HG03103 (cell line): ENCODE data around the gene PLCB3.

ENCODE experiments used
- ATAC-seq: cut with Tn5 transposase; IDR thresholded peaks from one replicate; pipeline ENCODE4 v1.9.1; 2021; ENCODE audit warnings: low read depth; ENCODE audit not compliant: unreplicated experiment

PLCB3 gene

DNA sequence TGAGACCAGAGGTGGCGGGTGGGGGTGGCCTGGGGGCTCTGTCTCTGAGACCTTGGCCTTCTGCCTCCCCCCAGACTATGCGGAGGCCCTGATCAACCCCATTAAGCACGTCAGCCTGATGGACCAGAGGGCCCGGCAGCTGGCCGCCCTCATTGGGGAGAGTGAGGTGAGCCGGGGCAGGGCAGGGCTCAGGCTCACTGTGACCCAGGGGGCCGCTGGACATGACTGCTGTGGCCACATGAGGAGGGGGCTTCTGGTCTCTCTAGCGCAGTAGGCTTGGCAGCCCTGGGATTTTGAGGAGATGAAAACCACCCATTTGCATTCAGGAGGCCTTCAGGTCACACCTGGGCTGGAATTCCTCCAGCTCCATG lies 12.6 kb downstream of the PLCB3 start:
- no peak for ATAC-seq

GRCh38 chr11:64264371-64264852 lies 13.1 kb downstream of the PLCB3 start:
- ATAC-seq, result no peak

DNA sequence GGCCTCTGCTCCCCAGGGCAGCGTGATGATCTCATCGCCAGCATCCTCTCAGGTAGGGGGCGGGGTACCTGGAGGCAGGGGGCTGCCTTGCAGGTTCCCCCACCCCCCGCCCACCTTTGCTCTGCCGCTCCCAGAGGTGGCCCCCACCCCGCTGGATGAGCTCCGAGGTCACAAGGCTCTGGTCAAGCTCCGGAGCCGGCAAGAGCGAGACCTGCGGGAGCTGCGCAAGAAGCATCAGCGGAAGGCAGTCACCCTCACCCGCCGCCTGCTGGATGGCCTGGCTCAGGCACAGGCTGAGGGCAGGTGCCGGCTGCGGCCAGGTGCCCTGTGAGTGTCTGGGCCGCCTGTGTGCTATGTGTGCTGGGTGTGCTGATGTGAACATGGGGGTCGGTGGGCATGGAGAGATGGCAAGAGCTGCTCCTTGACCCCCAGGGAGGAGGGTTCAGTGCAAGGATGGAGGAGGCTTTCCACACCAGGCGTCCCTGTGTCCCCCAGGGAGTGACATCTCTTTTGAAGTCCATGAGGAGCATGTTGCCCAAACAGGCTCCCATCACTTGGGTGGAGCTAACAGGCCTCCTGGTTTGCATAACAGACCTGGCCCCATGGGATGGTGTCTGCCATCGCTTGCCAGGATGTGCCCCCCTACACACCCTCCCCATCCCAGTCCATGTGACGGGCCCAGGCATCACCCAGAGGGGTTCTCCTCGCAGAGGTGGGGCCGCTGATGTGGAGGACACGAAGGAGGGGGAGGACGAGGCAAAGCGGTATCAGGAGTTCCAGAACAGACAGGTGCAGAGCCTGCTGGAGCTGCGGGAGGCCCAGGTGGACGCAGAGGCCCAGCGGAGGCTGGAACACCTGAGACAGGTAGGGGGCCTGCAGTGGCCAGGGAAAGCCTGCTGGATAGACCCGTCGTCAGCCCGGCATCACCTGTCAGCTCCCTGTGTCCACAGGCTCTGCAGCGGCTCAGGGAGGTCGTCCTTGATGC lies 14.1 kb downstream of the PLCB3 start:
- no peak for ATAC-seq

DNA sequence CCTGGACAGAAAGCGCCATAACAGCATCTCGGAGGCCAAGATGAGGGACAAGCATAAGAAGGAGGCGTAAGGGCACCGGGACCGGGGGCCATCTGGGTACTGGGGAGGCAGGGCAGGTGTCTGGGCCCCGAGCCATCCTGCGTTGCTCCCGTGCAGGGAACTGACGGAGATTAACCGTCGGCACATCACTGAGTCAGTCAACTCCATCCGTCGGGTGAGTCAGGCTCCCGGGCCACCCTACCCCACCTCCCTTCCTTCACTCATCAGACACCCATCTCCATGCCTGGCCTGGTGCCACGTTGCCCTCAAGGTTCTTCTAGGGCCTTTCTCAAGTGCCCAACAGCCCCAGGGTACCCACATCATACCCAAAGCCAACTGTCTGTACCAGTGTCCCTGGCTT lies 15.0 kb downstream of the PLCB3 start:
- no peak for ATAC-seq

- ATAC-seq, result no peak
These were observed 16.0 kb downstream of the PLCB3 start for GRCh38 chr11:64267207-64267945.

GRCh38 chr11:64268025-64268892 lies 16.9 kb downstream of the PLCB3 start:
- ATAC-seq, result no peak

- ATAC-seq, result peak; percentile 7
These were observed 17.7 kb downstream of the PLCB3 start for GRCh38 chr11:64268893-64269539.

GRCh38 chr11:64269540-64270220 lies 18.4 kb downstream of the PLCB3 start:
- peak; percentile 58 for ATAC-seq

GRCh38 chr11:64275031-64275800 lies 23.9 kb downstream of the PLCB3 start:
- no peak for ATAC-seq

DNA sequence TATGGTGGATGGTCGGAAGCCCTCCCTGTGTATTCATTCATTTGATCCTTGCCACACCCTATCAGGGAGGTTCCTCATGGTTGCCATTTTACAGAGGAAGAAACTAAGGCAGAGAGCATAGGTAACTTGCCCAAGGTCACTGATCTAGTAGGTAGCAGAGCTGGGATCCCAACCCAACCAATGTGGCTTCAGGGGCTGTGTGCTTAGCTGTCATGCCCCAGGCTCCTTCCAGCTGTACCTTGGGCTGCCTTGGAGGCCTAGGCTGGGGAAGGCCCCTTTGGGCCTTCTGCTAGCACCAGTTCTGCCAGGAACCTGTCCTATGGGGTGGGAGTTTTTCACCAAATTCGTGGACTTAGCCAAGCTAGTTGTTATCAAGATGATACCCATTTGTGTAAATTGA lies 24.5 kb downstream of the PLCB3 start:
- no peak for ATAC-seq

- no peak for ATAC-seq
These were observed 25.5 kb downstream of the PLCB3 start for GRCh38 chr11:64276653-64277431.

DNA sequence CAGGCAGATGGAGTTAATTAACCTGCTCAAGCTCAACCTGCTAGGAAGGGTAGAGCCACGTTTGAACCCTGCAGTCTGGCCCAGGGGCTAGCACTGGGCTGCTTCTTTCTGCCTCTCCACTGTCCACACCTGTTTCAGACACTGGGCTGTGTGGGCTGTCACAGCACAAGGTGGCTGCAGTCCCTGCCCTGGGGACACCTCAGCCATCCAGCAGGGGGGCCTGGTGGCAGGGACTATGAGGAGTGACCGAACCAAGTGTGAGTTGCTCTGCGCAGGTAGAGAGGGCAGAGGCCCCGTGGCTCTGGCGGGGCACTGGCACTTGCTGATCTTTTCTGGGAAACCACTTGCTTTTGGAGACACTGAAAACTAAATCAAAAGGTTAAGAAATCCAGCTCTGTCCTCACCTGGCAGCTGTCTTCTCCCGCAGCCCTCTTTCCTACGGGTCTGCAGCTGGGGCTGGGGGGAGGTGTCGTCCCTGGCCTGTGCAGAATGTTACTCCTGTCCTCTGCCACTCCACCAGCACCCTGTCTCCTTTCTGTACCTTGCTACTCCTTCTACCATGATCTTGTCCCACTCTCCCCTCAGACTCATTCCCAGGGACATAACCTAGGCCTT lies 27.4 kb downstream of the PLCB3 start:
- no peak for ATAC-seq

DNA sequence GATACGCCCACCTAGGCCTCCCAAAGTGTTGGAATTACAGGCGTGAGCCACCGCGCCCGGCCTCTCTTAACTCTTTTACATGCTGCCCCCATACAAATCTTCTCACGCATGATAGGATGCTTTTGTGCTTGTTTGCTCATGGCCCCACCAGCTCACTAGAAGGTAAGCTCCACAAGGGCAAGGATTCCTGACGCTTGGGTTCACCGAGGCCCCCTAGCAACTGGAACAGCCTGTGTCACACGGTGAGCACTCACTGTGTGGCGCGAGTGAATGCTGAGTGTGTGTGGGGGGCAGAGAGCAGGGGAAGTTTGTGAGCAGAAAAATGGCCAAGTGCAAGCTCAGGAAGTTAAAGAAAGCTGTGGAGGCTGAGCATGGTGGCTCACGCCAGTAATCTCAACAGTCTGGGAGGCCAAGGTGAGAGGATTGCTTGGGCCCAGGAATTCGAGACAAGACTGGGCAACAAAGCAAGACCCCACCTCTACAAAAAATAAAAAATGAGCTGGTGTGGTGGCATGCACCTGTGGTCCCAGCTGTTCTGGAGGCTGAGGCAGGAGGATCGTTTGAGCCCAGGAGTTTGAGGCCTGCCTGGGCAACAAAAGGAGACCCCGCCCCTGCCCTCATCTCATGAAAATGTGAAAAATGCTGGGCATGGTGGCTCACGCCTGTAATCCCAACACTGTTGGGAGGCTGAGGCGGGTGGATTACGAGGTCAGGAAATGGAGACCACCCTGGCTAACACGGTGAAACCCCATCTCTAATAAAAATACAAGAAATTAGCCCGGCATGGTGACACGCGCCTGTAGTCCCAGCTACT lies 30.8 kb downstream of the PLCB3 start:
- ATAC-seq, result no peak

DNA sequence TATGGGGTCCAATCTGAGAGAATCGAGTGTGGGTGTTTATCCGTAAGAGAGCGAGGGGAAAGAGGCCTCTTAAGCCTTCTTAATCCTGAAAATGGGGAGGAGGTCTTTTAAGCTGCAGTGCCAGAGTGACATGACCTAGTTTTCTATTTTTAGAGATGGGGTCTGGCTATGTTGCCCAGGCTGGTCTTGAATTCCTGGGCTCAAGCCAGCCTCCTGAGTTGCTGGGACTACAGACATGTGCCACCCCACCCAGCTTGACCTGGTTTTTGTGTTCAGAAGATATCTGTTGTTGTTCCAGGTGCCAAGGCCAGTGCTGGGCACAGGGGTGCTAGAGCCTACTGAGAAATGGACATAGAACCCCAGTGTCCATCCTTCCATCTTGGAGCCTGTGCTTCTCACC lies 31.8 kb downstream of the PLCB3 start:
- no peak for ATAC-seq

GRCh38 chr11:64284048-64284961 lies 33.0 kb downstream of the PLCB3 start, which contains the start of gene BAD:
TSS of gene BAD (minus strand) at chr11:64284665. CDS start at chr11:64284368, 297 bp downstream.
- peak; percentile 47 for ATAC-seq
